SK-N-SH treated with all-trans-retinoic acid at 6 μM for 48 hours (cell line): ENCODE data around the gene CACNA1C.

ENCODE experiments used
- TSHZ2 ChIP-seq: fragments of 250-450 bp; sonication (Bioruptor Pico); IDR thresholded peaks from 2 replicates; pipeline ENCODE4 v1.5.0; 2020; ENCODE audit warnings: mild to moderate bottlenecking, moderate library complexity
- ZFP3 ChIP-seq: fragments of 250-450 bp; sonication (Bioruptor Pico); IDR thresholded peaks from 2 replicates; pipeline ENCODE4 v1.5.0; 2020; ENCODE audit warnings: mild to moderate bottlenecking, moderate library complexity
- ZFP30 ChIP-seq: fragments of 450-650 bp; formaldehyde crosslinking; IDR thresholded peaks from 2 replicates; pipeline ENCODE4 v1.5.0; 2022; ENCODE audit warnings: mild to moderate bottlenecking, moderate library complexity
- TF ChIP-seq, protein P1 (sequence below): fragments of 250-450 bp; sonication (Bioruptor Pico); IDR thresholded peaks from 2 replicates; pipeline ENCODE4 v1.5.1; 2020; ENCODE audit warnings: low read depth, mild to moderate bottlenecking, moderate library complexity

DNA sequence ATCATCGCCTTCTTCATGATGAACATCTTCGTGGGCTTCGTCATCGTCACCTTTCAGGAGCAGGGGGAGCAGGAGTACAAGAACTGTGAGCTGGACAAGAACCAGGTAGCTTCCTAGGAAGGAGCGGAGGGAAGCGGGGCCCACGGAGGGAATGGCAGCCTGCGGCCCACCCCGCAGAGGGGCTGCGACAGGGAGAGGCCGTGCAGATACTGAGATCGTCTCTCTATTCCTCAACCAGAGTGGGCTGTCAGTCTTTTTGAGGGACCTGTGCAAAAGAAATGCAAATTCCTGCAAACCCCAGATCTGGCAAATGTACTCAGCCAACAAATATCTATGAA lies 555.8 kb downstream of the CACNA1C start:
- no peak for TF ChIP-seq ZFP30
- TF ChIP-seq TSHZ2: no peak
- TF ChIP-seq, protein P1, sequence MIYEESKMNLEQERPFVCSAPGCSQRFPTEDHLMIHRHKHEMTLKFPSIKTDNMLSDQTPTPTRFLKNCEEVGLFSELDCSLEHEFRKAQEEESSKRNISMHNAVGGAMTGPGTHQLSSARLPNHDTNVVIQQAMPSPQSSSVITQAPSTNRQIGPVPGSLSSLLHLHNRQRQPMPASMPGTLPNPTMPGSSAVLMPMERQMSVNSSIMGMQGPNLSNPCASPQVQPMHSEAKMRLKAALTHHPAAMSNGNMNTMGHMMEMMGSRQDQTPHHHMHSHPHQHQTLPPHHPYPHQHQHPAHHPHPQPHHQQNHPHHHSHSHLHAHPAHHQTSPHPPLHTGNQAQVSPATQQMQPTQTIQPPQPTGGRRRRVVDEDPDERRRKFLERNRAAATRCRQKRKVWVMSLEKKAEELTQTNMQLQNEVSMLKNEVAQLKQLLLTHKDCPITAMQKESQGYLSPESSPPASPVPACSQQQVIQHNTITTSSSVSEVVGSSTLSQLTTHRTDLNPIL: no peak
- no peak for TF ChIP-seq ZFP3
